Retinal pigment epithelial cell (primary cell): Measurements from ENCODE around the gene XNDC1N.
"Not testable (repeated sequence)": the region's sequence is repeated elsewhere in the genome, so short reads cannot be mapped to it uniquely, and the experiment has no call there.

ENCODE experiments used
- DNase-seq: peaks from one replicate; pipeline ENCODE4 v3.0.0-alpha.2; 2010; ENCODE audit warnings: low read depth
- H3K4me3 ChIP-seq: 2 replicates; pipeline ENCODE4 v1.5.1; 2011; ENCODE audit warnings: mild to moderate bottlenecking, low read length, control low read depth, moderate library complexity
- TF ChIP-seq, protein P1 (sequence below): conservative IDR thresholded peaks from 2 replicates; pipeline ENCODE4 v1.5.1; 2011; ENCODE audit warnings: low read depth, low read length, control low read depth, inconsistent platforms

Gene XNDC1N

DNA sequence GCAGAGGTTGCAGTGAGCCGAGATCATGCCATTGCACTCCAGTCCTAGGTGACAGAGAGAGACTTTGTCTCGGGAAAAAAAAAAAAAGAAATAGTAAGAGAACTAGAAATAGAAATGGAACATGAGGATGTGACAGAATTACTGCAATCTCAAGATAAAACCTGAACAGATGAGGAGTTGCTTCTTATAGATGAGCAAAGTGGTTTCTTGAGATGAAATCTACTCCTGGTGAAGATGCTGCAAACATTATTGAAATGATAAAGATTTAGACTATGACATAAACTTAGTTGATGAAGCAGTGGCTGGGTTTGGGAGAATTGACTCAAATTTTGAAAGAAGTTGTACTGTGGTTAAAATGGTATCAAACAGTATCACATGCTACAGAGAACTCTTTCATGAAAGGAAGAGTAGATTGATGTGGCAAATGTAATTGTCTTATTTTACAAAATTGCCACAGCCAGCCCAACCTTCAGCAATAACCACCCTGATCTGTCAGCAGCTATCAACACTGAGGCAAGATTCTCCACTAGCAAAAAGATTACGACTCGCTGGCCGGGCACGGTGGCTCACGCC lies 13.7 kb downstream of the XNDC1N start:
- H3K4me3 ChIP-seq = no peak overlapping the region
- DNase-seq = no peak
- TF ChIP-seq, protein P1, sequence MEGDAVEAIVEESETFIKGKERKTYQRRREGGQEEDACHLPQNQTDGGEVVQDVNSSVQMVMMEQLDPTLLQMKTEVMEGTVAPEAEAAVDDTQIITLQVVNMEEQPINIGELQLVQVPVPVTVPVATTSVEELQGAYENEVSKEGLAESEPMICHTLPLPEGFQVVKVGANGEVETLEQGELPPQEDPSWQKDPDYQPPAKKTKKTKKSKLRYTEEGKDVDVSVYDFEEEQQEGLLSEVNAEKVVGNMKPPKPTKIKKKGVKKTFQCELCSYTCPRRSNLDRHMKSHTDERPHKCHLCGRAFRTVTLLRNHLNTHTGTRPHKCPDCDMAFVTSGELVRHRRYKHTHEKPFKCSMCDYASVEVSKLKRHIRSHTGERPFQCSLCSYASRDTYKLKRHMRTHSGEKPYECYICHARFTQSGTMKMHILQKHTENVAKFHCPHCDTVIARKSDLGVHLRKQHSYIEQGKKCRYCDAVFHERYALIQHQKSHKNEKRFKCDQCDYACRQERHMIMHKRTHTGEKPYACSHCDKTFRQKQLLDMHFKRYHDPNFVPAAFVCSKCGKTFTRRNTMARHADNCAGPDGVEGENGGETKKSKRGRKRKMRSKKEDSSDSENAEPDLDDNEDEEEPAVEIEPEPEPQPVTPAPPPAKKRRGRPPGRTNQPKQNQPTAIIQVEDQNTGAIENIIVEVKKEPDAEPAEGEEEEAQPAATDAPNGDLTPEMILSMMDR = no peak

- TF ChIP-seq, protein P1 = no peak
- no peak for DNase-seq
Measured at GRCh38 chr11:71913756-71914526, 14.5 kb downstream of the XNDC1N start.

DNA sequence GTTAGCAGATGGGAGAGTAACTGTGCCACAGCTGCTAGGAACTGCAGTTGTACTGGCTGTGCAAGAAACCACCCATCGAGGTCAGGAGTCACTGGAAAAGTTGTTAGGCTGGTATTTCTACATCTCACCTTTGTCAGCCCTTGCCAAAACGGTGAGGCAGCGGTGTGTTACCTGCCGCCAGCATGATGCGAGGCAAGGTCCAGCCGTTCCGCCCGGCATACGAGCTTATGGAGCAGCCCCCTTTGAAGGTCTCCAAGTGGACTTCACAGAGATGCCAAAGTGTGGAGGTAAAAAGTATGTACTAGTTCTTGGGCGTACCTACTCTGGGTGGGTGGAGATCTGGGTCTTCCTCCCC lies 16.4 kb downstream of the XNDC1N start:
- not testable (repeated sequence) for H3K4me3 ChIP-seq, DNase-seq

More at GRCh38 chr11:71913756-71914526, 14.5 kb downstream of the XNDC1N start:
- H3K4me3 ChIP-seq = no peak overlapping the region

- H3K4me3 ChIP-seq, DNase-seq: not testable (repeated sequence)
Measured at GRCh38 chr11:71911321-71911985, 16.9 kb downstream of the XNDC1N start.

DNA sequence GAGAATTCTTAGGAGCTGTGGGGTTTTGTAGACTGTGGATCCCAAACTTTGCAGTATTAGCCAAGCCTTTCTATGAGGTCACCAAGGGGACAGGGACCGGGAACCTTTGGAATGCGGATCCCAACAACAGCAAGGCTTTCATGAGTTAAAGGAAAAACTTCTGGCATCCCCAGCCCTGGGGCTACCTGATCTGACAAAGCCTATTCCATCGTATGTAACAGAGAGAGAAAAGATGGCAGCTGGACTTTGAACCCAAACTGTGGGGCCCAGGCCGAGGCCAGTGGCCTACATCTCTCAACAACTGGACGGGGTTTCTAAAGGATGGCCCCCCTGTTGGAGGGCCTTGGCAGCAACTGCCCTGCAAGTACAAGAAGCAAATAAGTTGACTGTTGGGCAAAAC lies 17.6 kb downstream of the XNDC1N start:
- H3K4me3 ChIP-seq, DNase-seq: not testable (repeated sequence)

DNA sequence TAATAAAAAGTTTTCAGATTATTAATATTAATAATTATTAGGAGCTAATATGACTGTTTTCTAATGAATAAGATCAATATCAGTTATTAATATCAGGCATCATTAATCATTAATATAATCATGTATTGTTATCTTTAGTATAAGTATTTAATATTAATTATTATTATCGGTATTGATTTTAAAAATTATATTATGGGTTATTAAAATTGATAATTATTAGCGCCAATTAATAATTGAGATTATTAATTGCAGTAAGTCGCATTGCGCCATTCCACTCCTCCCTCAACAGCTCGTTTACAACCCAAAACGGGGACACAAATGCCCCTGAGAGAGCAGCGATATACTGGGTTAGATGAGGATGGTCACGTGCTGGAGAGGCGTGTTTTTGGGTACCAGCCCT lies 20.2 kb downstream of the XNDC1N start:
- no peak overlapping the region for H3K4me3 ChIP-seq
- no peak for DNase-seq

GRCh38 chr11:71901137-71901536 lies 27.3 kb downstream of the XNDC1N start:
- H3K4me3 ChIP-seq = not testable (repeated sequence)
- peak; percentile 5 for DNase-seq

More for the DNA sequence above, 20.2 kb downstream of the XNDC1N start:
- TF ChIP-seq, protein P1 = no peak

DNA sequence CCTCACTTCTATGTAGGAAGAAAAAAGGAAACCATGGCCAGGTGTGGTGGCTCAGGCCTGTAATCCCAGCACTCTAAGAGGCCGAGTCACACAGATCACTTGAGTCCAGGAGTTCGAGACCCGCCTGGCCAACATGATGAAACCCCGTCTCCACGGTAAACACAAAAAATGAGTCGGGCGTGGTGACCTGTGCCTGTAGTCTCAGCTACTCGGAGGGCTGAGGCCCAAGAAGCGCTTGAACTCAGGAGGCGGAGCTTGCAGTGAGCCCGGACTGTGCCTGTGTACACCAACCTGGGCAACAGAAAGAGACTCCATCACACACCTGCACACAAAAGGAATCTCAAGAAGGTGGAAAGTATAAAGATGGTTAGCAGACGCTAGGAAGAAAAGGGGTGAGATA lies 32.4 kb downstream of the XNDC1N start:
- no peak overlapping the region for H3K4me3 ChIP-seq
- no peak for DNase-seq
- TF ChIP-seq, protein P1 = no peak

DNA sequence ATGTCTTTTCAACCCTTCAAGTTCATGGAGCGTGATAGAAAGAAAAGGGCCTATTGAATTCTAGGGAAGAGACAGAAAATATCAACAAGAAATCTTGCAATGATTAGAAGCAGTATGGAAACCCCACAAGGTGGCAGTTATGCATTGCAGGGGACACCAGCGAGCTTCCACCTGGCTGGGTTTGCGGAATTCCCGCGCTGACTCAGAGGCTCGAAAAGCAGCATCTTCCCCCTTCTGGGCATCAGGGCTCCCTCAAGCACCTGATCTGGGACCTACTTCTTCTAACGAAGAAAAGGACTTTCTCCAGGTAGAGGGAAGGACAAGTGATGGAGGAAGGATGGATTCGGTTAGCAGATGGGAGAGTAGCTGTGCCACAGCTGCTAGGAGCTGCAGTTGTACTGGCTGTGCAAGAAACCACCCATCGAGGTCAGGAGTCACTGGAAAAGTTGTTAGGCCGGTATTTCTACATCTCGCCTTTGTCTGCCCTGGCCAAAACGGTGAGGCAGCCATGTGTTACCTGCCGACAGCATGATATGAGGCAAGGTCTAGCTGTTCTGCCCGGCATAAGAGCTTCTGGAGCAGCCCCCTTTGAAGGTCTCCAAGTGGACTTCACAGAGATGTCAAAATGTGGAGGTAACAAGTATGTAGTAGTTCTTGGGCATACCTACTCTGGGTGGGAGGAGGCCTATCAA lies 39.1 kb downstream of the XNDC1N start:
- not testable (repeated sequence) for DNase-seq, H3K4me3 ChIP-seq

GRCh38 chr11:71888335-71889010 lies 39.9 kb downstream of the XNDC1N start:
- H3K4me3 ChIP-seq, DNase-seq: not testable (repeated sequence)

DNA sequence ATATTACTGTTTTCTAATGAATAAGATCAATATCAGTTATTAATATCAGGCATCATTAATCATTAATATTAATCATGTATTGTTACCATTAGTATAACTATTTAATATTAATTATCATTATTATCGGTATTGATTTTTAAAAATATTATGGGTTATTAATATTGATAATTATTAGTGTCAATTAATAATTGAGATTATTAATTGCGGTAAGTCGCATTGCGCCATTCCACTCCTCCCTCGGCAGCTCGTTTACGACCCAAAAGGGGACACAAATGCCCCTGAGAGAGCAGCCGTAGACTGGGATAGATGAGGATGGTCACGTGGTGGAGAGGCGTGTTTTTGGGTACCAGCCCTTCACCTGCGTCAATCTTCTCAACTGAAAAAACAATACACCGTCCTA lies 42.6 kb downstream of the XNDC1N start:
- not testable (repeated sequence) for DNase-seq, H3K4me3 ChIP-seq
